HG03354 (cell line): ENCODE measurements around the gene IFI27L1.
A peak's percentile ranks its signal among the peaks of the same experiment; 100 is the strongest.
"Not testable (repeated sequence)": the region's sequence is repeated elsewhere in the genome, so short reads cannot be mapped to it uniquely, and the experiment has no call there.

Source experiments
- ATAC-seq: cut with Tn5 transposase; IDR thresholded peaks from one replicate; pipeline ENCODE4 v1.9.1; 2021; ENCODE audit warnings: mild to moderate bottlenecking; ENCODE audit not compliant: unreplicated experiment, poor library complexity, severe bottlenecking

Gene IFI27L1

DNA sequence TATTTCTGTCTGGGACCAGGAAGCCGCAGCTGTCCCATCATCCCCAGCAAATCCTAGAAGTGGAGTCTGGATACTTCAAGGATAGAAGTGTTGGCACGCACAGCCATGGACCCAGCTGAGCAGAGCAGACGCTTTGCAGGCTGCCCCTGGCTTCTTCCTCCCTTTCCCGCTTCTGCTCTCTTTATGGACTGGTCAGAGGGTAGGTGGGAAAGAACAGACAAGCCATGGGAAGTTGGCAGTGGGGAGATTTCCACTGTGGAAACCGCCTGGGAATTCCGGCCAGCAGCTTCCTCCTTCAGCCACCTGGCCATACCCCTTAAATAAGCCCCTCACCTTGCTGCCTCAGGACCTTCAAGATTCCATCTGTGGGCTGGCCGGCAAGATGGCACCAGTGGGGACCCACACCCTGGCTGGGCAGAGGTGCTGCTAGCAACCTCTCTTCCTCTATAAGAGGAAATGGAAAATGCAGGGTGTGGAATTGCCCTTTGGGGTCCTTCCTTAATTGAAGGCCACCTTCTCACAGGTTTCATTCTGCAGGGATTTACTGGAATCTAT is 34.3 kb upstream of the IFI27L1 start:
- ATAC-seq, result no peak

DNA sequence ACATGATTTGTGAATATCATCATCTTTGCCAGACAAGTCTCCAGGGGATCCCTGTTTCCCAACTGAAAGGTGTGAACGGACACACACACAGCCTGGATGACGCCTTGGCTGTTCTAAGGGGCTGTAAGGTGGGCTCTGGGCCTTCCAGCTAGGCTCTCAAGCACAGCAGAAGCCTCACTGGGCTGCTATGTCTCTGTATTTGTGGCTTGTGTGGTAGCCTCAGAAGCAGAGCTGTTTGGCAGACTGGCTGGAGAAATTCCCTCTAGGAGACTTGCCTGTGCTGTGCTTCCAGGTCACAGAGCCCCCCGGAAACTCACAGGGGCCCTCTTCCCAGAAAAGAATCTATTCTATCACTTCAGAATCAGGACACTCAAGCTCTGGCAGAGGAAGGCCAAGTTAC is 33.5 kb upstream of the IFI27L1 start:
- no peak for ATAC-seq

DNA sequence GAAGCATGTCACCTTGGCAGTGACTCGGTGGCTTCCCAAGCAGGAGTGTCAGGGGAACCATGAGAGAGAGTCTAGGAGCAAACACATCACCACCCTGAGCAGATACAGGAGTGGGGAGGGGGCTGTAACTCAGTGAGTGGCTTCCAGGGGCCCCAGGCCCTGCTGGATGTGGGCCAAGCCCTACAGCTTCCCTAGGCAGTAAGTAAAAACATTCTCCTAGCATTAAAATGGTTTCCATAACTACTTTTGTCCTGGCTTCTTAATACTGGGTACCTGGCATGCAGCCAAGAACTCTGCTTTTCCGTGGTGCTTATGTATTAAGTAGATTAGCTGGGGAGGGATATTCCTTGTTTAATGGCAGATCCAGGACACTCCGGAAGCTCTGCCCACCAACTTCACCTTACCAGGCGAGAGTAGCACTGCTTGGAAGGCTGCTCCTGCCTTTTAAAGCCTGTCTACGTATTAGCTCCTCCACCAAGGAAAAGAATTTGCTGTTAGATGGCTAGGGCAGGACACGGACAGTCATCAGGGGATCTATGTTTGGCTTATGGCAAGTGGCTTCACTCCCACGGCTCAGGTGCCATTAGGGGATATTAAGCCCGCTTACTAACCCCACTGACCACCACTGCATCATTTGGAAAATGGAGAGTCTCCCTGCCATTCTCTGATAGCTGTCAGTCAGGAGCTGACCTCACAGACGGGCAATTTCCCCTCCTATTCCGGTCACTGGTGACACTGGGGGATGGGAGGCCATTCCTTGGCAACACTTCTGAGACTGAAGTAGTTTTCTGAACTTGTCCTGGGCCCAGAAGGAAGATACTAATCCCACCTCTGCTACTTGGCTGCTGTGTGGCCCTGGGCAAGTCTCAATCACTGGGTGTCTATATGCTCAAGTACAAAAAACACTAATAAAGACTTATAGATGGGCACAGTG is 32.2 kb upstream of the IFI27L1 start:
- no peak for ATAC-seq

DNA sequence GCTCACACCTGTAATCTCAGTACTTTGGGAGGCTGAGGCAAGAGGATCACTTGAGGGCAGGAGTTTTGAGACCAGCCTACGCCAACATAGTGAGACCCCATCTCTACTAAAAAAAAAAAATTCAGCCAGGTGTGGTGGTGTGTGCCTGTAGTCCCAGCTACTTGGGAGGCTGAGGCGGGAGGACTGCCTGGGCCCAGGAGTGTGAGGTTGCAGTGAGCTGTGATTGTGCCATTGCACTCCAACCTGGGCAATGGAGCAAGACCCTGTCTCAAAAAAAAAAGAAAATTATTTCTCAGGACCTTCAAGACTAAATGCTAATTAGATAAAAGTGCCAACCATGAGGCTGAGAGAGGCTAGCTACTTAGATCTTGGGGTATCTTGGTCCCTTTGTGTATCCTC is 31.5 kb upstream of the IFI27L1 start:
- ATAC-seq, result no peak

DNA sequence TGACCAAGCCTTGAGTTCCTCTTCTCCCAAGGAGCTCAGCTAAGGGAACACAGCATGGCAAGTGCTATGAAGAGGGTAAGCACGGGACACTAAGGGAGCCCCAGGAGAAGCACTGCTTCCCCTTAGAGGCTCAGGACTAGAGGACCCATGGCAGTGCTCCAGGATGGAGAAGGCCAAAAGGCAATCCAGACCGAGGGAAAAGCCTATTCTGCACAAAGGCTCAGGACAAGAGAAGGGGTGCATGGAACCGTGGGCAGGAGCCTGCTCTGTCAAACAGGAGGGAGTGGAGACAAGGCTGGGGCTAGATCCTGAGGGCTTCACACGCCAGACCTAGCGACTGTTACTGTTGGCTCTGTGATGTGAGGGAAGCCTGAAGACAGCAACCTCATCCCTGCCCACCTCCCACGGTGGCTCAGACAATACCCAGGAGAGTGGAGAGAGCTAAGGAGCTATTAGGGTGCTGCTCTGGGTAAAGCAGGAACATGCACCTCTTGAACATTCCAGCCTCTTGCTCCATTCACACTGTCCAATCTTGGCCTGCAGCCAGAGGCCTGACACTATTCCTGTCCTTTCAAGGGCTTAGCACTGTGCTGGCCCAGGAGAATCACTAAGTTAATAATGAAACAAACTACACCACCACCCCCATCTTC is 30.8 kb upstream of the IFI27L1 start:
- ATAC-seq, result no peak

DNA sequence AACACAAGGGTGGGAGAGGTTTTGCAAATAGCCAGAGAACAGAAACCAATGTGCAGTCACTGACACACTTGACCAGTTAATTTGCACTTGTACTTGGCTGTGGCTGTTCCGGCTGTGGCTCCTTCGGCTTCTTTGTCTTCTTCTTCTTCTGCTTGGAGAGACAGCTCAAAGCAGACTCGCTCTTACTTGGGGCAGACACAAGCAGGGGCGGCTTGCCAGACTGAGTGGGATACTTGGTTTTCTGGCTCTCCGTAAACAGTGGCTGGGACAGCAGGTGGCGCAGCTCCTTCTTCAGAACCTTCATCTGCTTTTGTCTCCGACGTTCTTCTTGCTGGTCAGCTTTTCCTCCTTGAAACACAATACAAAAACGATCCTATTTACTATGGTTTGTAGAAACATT is 30.0 kb upstream of the IFI27L1 start:
- no peak for ATAC-seq

DNA sequence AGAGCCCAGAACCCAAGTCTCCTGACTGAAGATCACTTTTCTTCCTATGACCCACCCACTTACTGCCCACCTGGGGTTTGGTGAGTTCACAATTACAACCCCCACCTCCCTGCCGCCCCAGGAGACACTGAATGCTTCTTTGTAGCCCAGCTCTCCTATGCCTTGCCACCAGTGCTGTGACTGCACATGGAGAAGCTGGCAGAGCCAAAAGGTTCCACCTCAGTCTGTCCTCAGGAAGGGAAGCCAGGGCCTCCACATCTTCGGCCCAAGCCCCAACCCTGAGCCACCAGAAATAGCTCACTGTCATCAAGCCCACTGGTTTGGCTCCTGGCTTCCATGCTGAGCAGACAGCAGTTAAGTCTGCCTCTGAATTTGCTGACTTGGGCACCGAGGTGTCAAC is 29.3 kb upstream of the IFI27L1 start:
- no peak for ATAC-seq

DNA sequence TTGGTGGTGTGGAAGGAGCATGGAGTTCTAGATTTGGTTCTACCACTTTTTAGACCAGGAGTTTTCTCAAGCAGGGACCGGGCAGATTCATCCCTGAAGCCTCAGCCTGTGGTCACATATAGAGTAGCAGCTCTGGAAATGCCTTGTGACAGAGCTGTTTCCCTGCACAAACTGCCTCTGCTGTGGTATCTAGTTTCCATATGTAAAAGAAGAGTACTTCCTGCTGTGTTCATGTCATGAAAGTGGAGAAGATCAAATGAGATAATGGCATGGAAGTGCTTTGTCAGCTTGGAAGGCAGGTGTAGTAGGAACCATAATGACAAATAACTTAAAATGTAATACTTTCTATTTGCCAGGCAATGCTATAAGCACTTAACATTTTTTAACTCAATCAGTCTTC is 28.9 kb upstream of the IFI27L1 start:
- no peak for ATAC-seq

DNA sequence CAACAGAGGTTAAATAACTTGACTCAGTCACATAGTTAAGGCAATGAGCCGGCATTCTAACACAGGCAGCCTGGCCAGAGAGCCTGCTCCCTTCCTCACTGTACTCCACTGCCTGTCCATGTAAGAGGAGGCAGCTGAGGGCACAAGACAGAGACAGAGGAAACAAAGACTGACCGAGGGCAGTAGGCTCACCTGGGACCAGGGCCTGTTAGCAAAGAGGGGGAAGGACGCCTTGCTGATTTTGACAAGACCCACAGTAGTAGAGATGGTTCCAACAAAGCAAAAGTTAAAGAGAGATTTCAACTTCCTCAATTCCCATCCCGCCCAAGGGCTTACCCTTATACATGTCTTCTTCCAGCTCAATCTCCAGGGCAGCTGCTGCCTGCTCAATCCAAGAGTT is 28.4 kb upstream of the IFI27L1 start:
- ATAC-seq, result no peak

DNA sequence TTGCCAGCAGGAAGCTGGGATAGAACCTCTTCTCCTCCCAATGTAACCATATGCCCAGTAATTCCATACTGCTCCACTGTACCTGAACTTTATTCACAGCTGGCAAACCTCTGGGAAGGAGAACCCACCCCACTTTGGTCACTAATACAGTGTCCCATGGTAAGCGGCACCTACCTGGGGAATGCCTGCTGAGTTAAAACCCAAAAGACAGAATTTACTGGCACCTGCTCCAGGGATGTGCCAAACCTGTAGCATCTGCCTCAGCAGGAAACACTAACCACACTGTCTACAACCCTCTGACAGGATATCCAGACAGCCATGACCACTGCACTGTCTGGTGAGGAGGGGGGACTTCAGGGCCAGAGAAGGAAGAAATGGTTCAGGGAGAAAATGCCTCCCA is 26.7 kb upstream of the IFI27L1 start:
- no peak for ATAC-seq

DNA sequence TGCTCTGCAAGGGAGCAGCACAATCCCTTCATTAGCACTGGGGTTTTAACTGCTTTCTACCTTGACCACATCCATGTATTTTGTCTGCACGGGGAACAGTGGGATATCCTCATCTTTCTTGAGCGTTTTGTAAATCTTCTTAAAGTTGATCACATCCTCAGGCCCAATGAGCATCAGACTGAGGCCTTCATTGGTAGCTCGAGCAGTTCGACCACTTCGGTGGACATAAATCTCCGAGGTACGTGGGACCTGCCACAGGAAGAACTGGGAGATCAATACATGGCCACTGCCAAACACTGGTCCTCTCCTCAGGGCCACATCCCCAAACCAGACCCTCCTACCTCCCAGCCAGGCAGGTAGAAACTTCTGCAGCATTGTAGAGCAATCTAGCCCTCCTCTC is 26.2 kb upstream of the IFI27L1 start:
- ATAC-seq, result no peak

DNA sequence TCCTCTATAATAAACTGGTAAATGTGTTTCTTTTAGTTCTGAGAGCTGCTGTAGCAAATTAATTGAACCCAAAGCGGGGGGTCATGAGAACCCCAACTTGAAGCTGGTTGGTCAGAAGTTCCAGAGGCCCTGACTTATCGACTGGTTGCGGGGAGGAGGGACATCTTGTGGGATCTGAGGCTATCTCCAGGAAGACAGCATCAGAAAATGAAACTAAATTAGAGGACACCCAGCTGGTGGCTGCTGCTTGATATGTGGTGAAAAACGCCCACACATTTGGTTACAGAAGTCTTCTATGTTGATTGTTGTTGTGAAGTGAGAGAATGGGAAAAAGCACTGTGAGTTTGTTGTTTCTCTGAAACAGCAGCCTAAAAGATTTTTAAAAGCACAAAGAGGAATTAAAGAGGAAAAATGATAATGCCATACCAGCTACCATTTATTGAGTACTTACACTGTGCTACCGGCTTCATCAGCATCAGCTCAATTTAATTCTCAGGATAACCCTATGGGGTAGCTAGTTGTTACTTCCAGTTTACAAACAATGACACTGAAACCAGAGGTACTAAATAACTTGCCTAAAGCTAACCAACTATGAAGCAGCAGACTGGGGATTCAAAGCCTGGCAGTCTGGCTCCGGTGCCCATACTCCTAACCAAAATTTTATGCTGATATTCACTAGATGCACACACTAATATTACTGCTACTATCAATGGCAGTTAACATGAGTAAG is 24.4 kb upstream of the IFI27L1 start:
- ATAC-seq, result peak; percentile 80

DNA sequence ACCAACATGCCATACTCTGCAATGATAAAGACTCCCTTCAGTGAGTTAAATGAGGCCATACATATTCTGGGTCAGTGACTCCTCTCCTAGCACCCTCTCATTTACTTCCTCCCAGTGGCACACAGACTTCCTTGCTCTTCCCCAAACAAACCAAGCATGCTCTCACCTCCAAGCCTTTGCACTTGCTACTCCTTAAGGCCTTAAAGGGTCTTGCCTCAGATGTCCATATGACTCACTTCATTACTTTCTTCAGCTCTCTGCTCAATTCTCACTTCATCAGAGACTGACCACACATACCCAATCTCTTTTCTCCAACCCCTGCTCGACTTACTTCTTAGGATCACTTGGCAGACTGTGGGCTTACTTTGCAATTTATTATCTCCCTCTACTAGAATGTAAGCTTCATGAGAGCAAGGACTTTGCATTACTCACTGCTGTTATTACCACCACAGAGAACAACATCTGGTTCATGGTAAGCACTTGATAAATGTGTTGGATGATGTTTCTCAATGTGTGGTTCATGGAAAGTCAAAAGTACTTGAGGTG is 22.9 kb upstream of the IFI27L1 start:
- no peak for ATAC-seq

DNA sequence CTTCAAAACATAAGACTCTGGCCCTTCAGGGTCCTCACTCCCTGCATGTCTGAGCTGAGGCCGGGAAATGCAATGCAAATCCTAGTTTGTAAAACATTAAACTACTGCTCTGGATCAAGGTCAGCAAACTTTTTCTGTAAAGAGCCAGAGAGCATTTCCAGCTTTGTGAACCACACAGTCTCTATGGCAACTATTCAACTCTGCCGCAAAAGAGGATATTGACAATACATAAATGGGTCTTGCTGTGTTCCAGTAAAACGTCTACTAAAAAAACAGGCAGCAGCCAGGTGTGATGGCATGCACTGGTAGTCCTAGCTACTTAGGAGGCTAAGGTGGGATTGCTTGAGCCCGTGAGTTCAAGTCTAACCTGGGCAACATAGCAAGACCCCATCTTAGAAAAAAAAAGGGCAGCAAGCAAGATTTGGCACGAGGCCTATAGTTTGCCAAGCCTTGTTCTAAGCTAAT is 22.4 kb upstream of the IFI27L1 start:
- no peak for ATAC-seq

DNA sequence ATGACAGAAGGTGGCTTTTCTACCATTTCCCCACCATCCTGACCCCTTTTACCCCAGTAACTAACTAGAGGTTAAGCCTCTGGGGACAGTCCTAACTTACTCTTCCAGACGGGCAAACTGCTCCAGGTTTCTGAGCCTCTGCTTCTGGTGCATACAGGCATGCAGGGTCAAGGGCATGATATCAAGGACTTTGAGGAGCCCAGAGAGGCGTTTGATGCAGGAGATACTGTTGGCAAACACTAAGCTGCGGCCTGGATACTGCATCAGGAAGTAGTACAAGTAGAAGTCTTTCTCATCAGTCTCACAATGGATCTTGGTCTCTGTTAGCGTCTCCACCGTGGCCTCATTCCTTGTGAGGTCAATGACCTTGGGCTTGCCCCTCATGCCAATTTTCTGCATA is 21.1 kb upstream of the IFI27L1 start:
- no peak for ATAC-seq

DNA sequence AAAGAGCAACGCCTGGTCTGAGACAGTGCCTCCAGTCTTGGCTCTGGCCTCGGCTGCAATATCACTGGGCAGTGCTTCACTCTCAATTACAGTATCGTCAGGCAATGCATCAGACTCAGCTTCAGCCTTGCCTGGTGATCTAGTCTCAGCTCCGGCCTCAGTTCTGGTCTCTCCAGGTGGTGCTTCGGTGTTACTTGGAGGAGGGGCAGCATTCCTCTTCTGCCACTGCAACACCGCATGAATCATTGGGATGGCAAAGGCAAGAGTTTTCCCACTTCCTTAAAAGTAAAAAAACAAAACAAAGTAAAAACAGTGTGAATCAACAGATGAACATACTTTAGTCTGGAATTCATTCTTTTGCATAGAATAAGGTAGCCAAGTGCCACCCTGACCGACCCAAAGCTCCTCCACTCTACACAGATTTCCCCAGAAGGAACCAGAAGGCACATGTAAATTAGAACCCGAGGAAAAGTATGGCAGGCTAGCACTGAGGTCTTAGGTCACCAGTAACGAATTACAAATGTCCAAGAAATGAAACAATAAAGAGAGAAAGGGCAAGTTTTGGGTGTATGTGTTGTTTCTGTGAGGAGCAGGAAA is 18.7 kb upstream of the IFI27L1 start:
- no peak for ATAC-seq

DNA sequence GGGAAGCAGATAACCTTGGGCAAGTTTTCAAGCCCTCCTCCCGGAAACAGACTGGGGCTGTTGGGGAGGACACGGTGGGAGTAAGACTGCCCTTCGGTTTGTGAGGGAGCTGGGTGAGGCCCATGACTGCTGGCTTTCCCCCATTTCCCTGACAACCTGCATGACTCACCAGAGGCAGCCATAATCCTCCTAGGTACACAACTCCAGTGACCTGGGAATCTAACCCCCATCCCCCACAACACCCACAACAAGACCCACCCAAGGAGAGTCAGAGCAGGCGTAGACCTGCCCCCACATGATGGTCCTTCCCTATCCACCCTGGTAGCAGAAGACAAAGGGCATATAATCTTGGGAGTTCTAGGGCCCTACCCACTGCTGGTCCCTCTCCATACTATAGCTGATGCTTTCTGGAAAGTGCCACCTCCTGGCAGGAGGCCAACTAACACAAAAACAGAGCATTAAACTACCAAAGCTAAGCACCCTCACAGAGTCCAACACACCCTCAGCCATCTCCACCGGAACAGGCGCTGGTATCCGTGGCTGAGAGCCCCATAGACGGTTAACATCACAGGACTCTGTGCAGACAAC is 14.9 kb upstream of the IFI27L1 start:
- no peak for ATAC-seq

DNA sequence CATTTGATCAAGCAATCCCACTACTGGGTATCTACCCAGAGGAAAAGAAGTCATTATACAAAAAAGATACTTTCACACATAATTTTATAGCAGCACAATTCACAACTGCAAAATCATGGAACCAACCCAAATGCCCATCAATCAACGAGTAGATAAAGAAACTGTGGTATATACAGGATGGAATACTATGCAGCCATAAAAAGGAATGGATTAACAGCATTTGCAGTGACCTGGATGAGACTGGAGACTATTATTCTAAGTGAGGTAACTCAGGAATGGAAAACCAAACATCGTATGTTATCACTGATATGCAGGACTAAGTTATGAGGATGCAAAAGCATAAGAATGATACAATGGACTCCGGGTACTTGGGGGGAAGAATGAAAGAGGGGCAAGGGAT is 9.0 kb upstream of the IFI27L1 start:
- ATAC-seq, result not testable (repeated sequence)

DNA sequence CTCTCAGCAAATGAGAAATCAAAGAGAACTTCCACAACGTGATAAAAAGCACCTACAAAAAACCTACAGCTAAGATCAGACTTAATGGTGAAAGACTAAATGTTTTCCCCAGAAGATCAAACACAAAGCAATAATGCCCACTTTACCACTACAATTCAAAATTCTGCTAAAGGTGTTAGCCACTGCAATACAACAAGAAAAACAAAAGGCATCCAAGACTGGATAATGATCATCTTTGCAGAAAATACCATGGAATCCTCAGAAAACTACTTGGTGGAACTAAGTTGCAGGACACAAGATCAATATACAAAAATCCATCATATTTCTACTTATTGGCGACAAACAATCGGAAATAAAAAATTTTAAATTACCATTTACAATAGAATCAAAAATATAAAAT is 6.6 kb upstream of the IFI27L1 start:
- no peak for ATAC-seq
